ENCODE data around the gene CFAP90.

DNA sequence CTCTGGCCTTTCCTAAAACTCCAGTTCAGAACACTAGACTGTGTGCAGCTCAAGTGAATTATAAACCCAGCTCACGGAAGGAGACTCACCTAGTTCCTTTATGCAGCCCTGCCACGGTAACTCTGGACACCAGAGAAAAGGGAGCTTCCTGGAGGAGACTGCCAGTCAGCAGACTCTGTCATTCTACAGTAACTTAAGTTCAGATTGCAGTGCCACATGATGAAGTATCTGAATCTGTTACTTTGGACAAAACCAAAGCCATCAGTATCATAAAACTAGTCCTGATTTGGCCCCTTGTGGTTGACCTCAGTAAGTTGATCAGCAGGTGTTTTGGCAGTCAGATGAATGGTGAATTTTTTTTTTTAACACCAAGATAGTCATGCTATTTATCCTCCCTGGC is 20.7 kb upstream of the CFAP90 start:
- TF ChIP-seq, protein P1, sequence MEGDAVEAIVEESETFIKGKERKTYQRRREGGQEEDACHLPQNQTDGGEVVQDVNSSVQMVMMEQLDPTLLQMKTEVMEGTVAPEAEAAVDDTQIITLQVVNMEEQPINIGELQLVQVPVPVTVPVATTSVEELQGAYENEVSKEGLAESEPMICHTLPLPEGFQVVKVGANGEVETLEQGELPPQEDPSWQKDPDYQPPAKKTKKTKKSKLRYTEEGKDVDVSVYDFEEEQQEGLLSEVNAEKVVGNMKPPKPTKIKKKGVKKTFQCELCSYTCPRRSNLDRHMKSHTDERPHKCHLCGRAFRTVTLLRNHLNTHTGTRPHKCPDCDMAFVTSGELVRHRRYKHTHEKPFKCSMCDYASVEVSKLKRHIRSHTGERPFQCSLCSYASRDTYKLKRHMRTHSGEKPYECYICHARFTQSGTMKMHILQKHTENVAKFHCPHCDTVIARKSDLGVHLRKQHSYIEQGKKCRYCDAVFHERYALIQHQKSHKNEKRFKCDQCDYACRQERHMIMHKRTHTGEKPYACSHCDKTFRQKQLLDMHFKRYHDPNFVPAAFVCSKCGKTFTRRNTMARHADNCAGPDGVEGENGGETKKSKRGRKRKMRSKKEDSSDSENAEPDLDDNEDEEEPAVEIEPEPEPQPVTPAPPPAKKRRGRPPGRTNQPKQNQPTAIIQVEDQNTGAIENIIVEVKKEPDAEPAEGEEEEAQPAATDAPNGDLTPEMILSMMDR (IDR thresholded peaks at IDR 0.05; ENCODE audit: extremely low read depth in 1 of 2, insufficient read depth in 1 of 2, low read depth in 1 of 2, low read length in 2 of 2) = no peak
- TF ChIP-seq POLR2A (IDR thresholded peaks at IDR 0.05; ENCODE audit: low read depth, low read length) (no peak), POLR2AphosphoS5 (IDR thresholded peaks at IDR 0.05; ENCODE audit: insufficient read depth, low read depth, low read length) (no peak)

Measured in endothelial cell of umbilical vein (primary cell).